K562 (cell line): Measurements from ENCODE around the gene SPI1. TPM values are rescaled to one million over a fixed set of nuclear protein-coding genes. Genes with fewer than 3 reads are reported as not detected.

Experiments used
- HEY1 ChIP-seq: fragments of 250-450 bp; sonication (Bioruptor Pico); IDR thresholded peaks from 2 replicates; pipeline ENCODE4 v1.5.0; 2020; ENCODE audit warnings: mild to moderate bottlenecking, moderate library complexity, borderline replicate concordance
- PPARD ChIP-seq: fragments of 250-450 bp; sonication (Bioruptor Pico); IDR thresholded peaks from 2 replicates; pipeline ENCODE4 v1.8.0; 2022; ENCODE audit warnings: inconsistent platforms, mild to moderate bottlenecking, moderate library complexity
- RFX1 ChIP-seq: fragments of 450-650 bp; IDR thresholded peaks from 2 replicates; pipeline ENCODE4 v1.6.1; 2016; ENCODE audit warnings: mild to moderate bottlenecking, moderate library complexity
- YBX1 ChIP-seq: fragments of 450-650 bp; IDR thresholded peaks from 2 replicates; pipeline ENCODE4 v1.7.1; 2016; ENCODE audit warnings: mild to moderate bottlenecking
- ZBTB49 ChIP-seq: sonication (generic); formaldehyde crosslinking; IDR thresholded peaks from 2 replicates; pipeline ENCODE4 v1.8.0; 2022; ENCODE audit warnings: missing genetic modification reagents, mild to moderate bottlenecking, borderline replicate concordance
- ZNF695 ChIP-seq: fragments of 450-650 bp; formaldehyde crosslinking; IDR thresholded peaks from 2 replicates; pipeline ENCODE4 v1.4.0; 2020; ENCODE audit warnings: mild to moderate bottlenecking, moderate library complexity
- polyA plus RNA-seq, 8 experiments: library from polyadenylated mRNA; depleted of rRNA in 4 of 8; stranded (reverse) in 5 of 8; unstranded in 3 of 8; fragments of >200 nt; fragmentation: Nextera tagmentation in 2 of 8; fragmentation: Illumina TruSeq in 1 of 8; extraction: Ambion mirVana in 2 of 8; extraction: Trizol in 1 of 8; gene quantifications; 2 replicates each; pipeline versions ENCODE4 v1.2.1 to v1.2.3, GENCODE V29; 2011 to 2014; ENCODE audit warnings: inconsistent platforms in 1 of 8, missing spikeins in 1 of 8
- total RNA-seq, 7 experiments: library from RNA; depleted of rRNA in 6 of 7; stranded (reverse); fragments of >200 nt in 6 of 7; fragmentation: Illumina TruSeq in 2 of 7; extraction: Trizol in 2 of 7; gene quantifications; 2 replicates each; pipeline versions ENCODE4 v1.2.1 to v1.2.3, GENCODE V29; 2011 to 2021; ENCODE audit warnings: low replicate concordance in 1 of 7
- TF ChIP-seq, protein P1 (sequence below), 2 experiments: fragments of 450-650 bp; formaldehyde crosslinking in 1 of 2; IDR thresholded peaks; 2 replicates each; pipeline versions ENCODE4 v1.4.0 to v1.6.1; 2014 to 2020; ENCODE audit warnings: mild to moderate bottlenecking in 2 of 2, borderline replicate concordance in 1 of 2, low read depth in 1 of 2
- TF ChIP-seq, protein P2 (sequence below): sonication (generic); formaldehyde crosslinking; IDR thresholded peaks from 2 replicates; pipeline ENCODE4 v1.8.1; 2023; ENCODE audit warnings: missing genetic modification reagents, mild to moderate bottlenecking, borderline replicate concordance

SPI1 gene
- total and polyA plus RNA-seq, 9 of the 15 experiments (the other 6 are each of a cell fraction or from before 2014, with no cell fraction given): 0.10 to 33.7 (median 10.3) TPM

DNA sequence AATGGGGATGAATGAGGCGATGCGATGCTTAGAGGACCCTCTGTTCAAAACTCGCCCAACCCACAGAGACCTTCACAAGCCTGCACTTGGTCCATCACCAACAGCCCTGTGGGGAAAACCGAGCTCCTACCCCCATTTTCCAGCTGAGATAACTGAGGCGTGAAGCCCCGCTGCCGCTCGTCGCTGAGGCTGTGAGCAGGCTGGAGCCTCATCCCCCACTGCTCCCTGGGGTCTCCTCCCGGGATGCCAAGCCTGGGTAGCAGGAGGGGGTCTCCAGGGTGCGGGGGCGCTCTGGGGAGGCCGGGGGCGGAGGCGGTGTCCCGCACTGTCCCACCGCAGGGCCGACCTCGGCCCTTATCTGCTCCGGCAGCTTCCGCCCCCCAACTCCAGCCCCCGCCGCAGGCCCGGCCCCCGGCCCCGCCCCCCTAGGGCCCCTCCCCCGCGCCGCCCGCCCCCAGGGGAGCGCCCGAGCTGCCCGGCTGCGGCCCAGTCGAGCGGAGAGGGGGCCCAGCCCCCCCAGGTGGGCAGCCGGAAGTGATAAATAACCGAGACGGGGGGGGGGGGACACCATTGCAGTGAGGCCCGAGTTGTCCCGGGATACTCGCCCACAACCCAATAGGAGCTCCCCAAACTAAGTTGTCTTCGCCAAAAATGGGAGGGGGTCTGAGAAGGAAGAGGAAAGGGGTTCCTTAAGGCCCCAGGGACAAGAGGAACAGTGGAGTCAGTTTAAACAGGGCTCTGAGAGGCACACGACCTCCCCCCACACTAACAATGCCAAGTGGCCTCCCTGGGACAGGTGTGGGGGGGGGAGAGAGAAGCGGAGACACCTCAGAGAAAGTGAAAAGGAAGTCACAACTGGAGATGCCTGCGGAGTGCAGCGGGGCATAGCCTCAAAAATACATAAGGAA, 21.8 kb upstream of the SPI1 start (continued):
- TF ChIP-seq ZBTB49 (CRISPR knock-in tag): no peak
- no peak for TF ChIP-seq RFX1
- TF ChIP-seq PPARD (CRISPR knock-in tag): no peak
- TF ChIP-seq, protein P1, sequence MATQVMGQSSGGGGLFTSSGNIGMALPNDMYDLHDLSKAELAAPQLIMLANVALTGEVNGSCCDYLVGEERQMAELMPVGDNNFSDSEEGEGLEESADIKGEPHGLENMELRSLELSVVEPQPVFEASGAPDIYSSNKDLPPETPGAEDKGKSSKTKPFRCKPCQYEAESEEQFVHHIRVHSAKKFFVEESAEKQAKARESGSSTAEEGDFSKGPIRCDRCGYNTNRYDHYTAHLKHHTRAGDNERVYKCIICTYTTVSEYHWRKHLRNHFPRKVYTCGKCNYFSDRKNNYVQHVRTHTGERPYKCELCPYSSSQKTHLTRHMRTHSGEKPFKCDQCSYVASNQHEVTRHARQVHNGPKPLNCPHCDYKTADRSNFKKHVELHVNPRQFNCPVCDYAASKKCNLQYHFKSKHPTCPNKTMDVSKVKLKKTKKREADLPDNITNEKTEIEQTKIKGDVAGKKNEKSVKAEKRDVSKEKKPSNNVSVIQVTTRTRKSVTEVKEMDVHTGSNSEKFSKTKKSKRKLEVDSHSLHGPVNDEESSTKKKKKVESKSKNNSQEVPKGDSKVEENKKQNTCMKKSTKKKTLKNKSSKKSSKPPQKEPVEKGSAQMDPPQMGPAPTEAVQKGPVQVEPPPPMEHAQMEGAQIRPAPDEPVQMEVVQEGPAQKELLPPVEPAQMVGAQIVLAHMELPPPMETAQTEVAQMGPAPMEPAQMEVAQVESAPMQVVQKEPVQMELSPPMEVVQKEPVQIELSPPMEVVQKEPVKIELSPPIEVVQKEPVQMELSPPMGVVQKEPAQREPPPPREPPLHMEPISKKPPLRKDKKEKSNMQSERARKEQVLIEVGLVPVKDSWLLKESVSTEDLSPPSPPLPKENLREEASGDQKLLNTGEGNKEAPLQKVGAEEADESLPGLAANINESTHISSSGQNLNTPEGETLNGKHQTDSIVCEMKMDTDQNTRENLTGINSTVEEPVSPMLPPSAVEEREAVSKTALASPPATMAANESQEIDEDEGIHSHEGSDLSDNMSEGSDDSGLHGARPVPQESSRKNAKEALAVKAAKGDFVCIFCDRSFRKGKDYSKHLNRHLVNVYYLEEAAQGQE (IDR thresholded peaks at IDR 0.05; ENCODE audit: borderline replicate concordance): no peak
- TF ChIP-seq, protein P1 (CRISPR knock-in tag; IDR thresholded peaks at IDR 0.05; ENCODE audit: low read depth): no peak
- no peak for TF ChIP-seq YBX1
- TF ChIP-seq, protein P2, sequence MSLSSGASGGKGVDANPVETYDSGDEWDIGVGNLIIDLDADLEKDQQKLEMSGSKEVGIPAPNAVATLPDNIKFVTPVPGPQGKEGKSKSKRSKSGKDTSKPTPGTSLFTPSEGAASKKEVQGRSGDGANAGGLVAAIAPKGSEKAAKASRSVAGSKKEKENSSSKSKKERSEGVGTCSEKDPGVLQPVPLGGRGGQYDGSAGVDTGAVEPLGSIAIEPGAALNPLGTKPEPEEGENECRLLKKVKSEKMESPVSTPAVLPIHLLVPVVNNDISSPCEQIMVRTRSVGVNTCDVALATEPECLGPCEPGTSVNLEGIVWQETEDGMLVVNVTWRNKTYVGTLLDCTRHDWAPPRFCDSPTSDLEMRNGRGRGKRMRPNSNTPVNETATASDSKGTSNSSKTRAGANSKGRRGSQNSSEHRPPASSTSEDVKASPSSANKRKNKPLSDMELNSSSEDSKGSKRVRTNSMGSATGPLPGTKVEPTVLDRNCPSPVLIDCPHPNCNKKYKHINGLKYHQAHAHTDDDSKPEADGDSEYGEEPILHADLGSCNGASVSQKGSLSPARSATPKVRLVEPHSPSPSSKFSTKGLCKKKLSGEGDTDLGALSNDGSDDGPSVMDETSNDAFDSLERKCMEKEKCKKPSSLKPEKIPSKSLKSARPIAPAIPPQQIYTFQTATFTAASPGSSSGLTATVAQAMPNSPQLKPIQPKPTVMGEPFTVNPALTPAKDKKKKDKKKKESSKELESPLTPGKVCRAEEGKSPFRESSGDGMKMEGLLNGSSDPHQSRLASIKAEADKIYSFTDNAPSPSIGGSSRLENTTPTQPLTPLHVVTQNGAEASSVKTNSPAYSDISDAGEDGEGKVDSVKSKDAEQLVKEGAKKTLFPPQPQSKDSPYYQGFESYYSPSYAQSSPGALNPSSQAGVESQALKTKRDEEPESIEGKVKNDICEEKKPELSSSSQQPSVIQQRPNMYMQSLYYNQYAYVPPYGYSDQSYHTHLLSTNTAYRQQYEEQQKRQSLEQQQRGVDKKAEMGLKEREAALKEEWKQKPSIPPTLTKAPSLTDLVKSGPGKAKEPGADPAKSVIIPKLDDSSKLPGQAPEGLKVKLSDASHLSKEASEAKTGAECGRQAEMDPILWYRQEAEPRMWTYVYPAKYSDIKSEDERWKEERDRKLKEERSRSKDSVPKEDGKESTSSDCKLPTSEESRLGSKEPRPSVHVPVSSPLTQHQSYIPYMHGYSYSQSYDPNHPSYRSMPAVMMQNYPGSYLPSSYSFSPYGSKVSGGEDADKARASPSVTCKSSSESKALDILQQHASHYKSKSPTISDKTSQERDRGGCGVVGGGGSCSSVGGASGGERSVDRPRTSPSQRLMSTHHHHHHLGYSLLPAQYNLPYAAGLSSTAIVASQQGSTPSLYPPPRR (CRISPR knock-in tag): no peak
- no peak for TF ChIP-seq ZNF695 (CRISPR knock-in tag)
- no peak for TF ChIP-seq HEY1 (CRISPR knock-in tag)
